H1 (cell line): ENCODE data around the gene NEURL1. TPM values are rescaled to one million over a fixed set of nuclear protein-coding genes. Genes with fewer than 3 reads are reported as not detected.

Experiments used
- CTCF ChIA-PET: fragments of 300-600 bp; sonication (Branson Sonifier 250); formaldehyde crosslinking; loops from one replicate; lab custom pipeline; 2021; ENCODE audit not compliant: partially characterized antibody; lab: Charles Lee
- POLR2A ChIA-PET: fragments of 300-600 bp; sonication (Branson Sonifier 250); formaldehyde crosslinking; loops from one replicate; lab custom pipeline; 2021; ENCODE audit warnings: inconsistent platforms; ENCODE audit not compliant: partially characterized antibody; lab: Charles Lee
- DNase-seq, 2 experiments: peaks; one replicate each; pipeline versions ENCODE4 v3.0.0 to v3.0.0-alpha.2; 2010 to 2022; ENCODE audit warnings: low spot score in 2 of 2, low read depth in 1 of 2, mixed read lengths in 1 of 2
- FAIRE-seq: peaks from 2 replicates; lab custom pipeline; 2011; peaks lifted over from hg19 to GRCh38; lab: Jason Lieb, UNC
- H2AFZ ChIP-seq: 2 replicates; pipeline ENCODE4 v1.8.1; 2012; ENCODE audit warnings: low read length, inconsistent platforms
- H2AK5ac ChIP-seq: 2 replicates; pipeline ENCODE4 v1.6.1; 2013; ENCODE audit warnings: low read depth, low read length
- H2BK120ac ChIP-seq: replicated peaks from 2 replicates; pipeline ENCODE3; 2013; ENCODE audit warnings: low read depth, low read length, inconsistent platforms
- H2BK12ac ChIP-seq: 2 replicates; pipeline ENCODE4 v1.6.1; 2013; ENCODE audit warnings: low read depth, low read length
- H2BK15ac ChIP-seq: 2 replicates; pipeline ENCODE4 v1.6.1; 2013; ENCODE audit warnings: low read length
- H2BK20ac ChIP-seq: 2 replicates; pipeline ENCODE4 v1.6.1; 2013; ENCODE audit warnings: low read length
- H2BK5ac ChIP-seq: 2 replicates; pipeline ENCODE4 v1.6.1; 2013; ENCODE audit warnings: low read depth, low read length
- H3K14ac ChIP-seq: 2 replicates; pipeline ENCODE4 v1.6.1; 2013; ENCODE audit warnings: inconsistent platforms; ENCODE audit not compliant: insufficient read length
- H3K18ac ChIP-seq: 2 replicates; pipeline ENCODE4 v1.6.1; 2013; ENCODE audit warnings: low read length; ENCODE audit errors: extremely low read depth
- H3K23ac ChIP-seq: 2 replicates; pipeline ENCODE4 v1.6.1; 2013; ENCODE audit warnings: inconsistent platforms; ENCODE audit not compliant: insufficient read length
- H3K23me2 ChIP-seq: 2 replicates; pipeline ENCODE4 v1.6.1; 2013; ENCODE audit warnings: low read depth, low read length
- H3K27ac ChIP-seq: 2 replicates; pipeline ENCODE4 v1.6.1; 2011; ENCODE audit warnings: low read depth, low read length, inconsistent platforms
- H3K27me3 ChIP-seq, 4 experiments: replicated peaks in 1 of 4; 1 replicate in 1 of 4; 2 replicates in 3 of 4; pipeline versions ENCODE4 v1.6.1 to v1.8.1; 2011 to 2013; ENCODE audit warnings: low read length in 3 of 4, mild to moderate bottlenecking in 3 of 4, inconsistent platforms in 2 of 4, mixed read lengths in 2 of 4, moderate library complexity in 1 of 4; ENCODE audit not compliant: control insufficient read depth in 3 of 4, insufficient read depth in 3 of 4; ENCODE audit errors: extremely low read depth in 1 of 4
- H3K36me3 ChIP-seq, 4 experiments: 2 replicates each; pipeline versions ENCODE4 v1.6.1 to v1.8.1; 2011 to 2013; ENCODE audit warnings: mild to moderate bottlenecking in 4 of 4, low read length in 3 of 4, moderate library complexity in 2 of 4, control low read depth in 1 of 4, inconsistent platforms in 1 of 4; ENCODE audit not compliant: insufficient read depth in 4 of 4, control insufficient read depth in 2 of 4
- H3K4ac ChIP-seq: replicated peaks from 2 replicates; pipeline ENCODE3; 2013; ENCODE audit warnings: low read length, low read depth, mixed read lengths, inconsistent platforms; ENCODE audit not compliant: insufficient read length
- H3K4me1 ChIP-seq, 4 experiments: replicated peaks in 1 of 4; 1 replicate in 1 of 4; 2 replicates in 3 of 4; pipeline versions ENCODE4 v1.6.1 to v1.8.1; 2011 to 2013; ENCODE audit warnings: low read length in 3 of 4, inconsistent platforms in 2 of 4, mixed read lengths in 1 of 4; ENCODE audit not compliant: insufficient read depth in 4 of 4, control insufficient read depth in 3 of 4
- H3K4me2 ChIP-seq, 2 experiments: 2 replicates each; pipeline versions ENCODE4 v1.6.1 to v1.8.1; 2011 to 2013; ENCODE audit warnings: low read depth in 2 of 2, low read length in 2 of 2, control low read depth in 1 of 2, inconsistent platforms in 1 of 2, mild to moderate bottlenecking in 1 of 2; ENCODE audit not compliant: insufficient read depth in 1 of 2
- H3K4me3 ChIP-seq, 4 experiments: fragments of 200-600, 300-600 bp in 1 of 4; sonication (generic), shearing (Covaris generic), sonication (Bioruptor Twin) in 1 of 4; 2 replicates each; pipeline versions ENCODE4 v1.5.1 to v1.8.1; 2011 to 2016; ENCODE audit warnings: low read length in 4 of 4, low read depth in 3 of 4, control low read depth in 2 of 4, inconsistent platforms in 2 of 4, mild to moderate bottlenecking in 2 of 4, mixed read lengths in 1 of 4, moderate library complexity in 1 of 4; ENCODE audit not compliant: insufficient read depth in 2 of 4; ENCODE audit errors: extremely low read depth in 1 of 4
- H3K56ac ChIP-seq: replicated peaks from 2 replicates; pipeline ENCODE3; 2013; ENCODE audit warnings: low read depth, mild to moderate bottlenecking, mixed read lengths, low read length, inconsistent platforms; ENCODE audit not compliant: insufficient read length
- H3K79me1 ChIP-seq: 2 replicates; pipeline ENCODE4 v1.6.1; 2013; ENCODE audit warnings: low read depth, low read length, control low read depth
- H3K79me2 ChIP-seq, 2 experiments: 2 replicates each; pipeline versions ENCODE4 v1.6.1 to v1.8.1; 2012 to 2013; ENCODE audit warnings: low read length in 2 of 2, mild to moderate bottlenecking in 2 of 2, inconsistent platforms in 1 of 2; ENCODE audit not compliant: insufficient read depth in 2 of 2, control insufficient read depth in 1 of 2
- H3K9ac ChIP-seq, 4 experiments: replicated peaks in 1 of 4; 1 replicate in 1 of 4; 2 replicates in 3 of 4; pipeline versions ENCODE4 v1.6.1 to v1.8.1; 2011 to 2013; ENCODE audit warnings: low read depth in 3 of 4, low read length in 3 of 4, control low read depth in 2 of 4, mild to moderate bottlenecking in 2 of 4, moderate library complexity in 2 of 4, inconsistent platforms in 1 of 4; ENCODE audit errors: extremely low read depth in 1 of 4
- H3K9me3 ChIP-seq, 2 experiments: 2 replicates each; pipeline versions ENCODE4 v1.6.1 to v1.8.1; 2012 to 2013; ENCODE audit warnings: mild to moderate bottlenecking in 2 of 2, moderate library complexity in 2 of 2, control low read depth in 1 of 2, inconsistent platforms in 1 of 2, low read depth in 1 of 2, low read length in 1 of 2, mixed read lengths in 1 of 2; ENCODE audit not compliant: insufficient read depth in 2 of 2
- H4K20me1 ChIP-seq, 2 experiments: replicated peaks in 1 of 2; 2 replicates each; pipeline versions ENCODE3 to v1.8.1; 2011 to 2013; ENCODE audit warnings: inconsistent platforms in 2 of 2, low read length in 2 of 2, mild to moderate bottlenecking in 1 of 2; ENCODE audit not compliant: insufficient read depth in 2 of 2, control insufficient read depth in 1 of 2
- H4K5ac ChIP-seq: 2 replicates; pipeline ENCODE4 v1.6.1; 2013; ENCODE audit warnings: low read length, low read depth, mixed read lengths, inconsistent platforms; ENCODE audit not compliant: insufficient read length
- H4K8ac ChIP-seq: 2 replicates; pipeline ENCODE4 v1.8.0; 2013; ENCODE audit warnings: mild to moderate bottlenecking, moderate library complexity, low read length, inconsistent platforms; ENCODE audit not compliant: insufficient read depth; ENCODE audit errors: extremely low read depth
- H4K91ac ChIP-seq: replicated peaks from 2 replicates; pipeline ENCODE3; 2013; ENCODE audit warnings: low read length, mixed read lengths, inconsistent platforms; ENCODE audit not compliant: insufficient read length
- ATF2 ChIP-seq: IDR thresholded peaks from 2 replicates; pipeline ENCODE4 v1.6.1; 2012; ENCODE audit warnings: low read length, inconsistent platforms
- BACH1 ChIP-seq: IDR thresholded peaks from 2 replicates; pipeline ENCODE4 v1.6.1; 2012; ENCODE audit warnings: low read length, improper control_type of control experiment
- CHD1 ChIP-seq: IDR thresholded peaks from 2 replicates; pipeline ENCODE4 v1.6.1; 2012; ENCODE audit warnings: low read depth, low read length, improper control_type of control experiment
- CREB1 ChIP-seq: IDR thresholded peaks from 2 replicates; pipeline ENCODE4 v1.6.1; 2012; ENCODE audit warnings: inconsistent platforms
- CTBP2 ChIP-seq: IDR thresholded peaks from 2 replicates; pipeline ENCODE4 v1.7.0; 2011; ENCODE audit warnings: borderline replicate concordance, mild to moderate bottlenecking, moderate library complexity, mixed read lengths, low read length; ENCODE audit not compliant: insufficient read depth, insufficient read length
- EP300 ChIP-seq, 2 experiments: IDR thresholded peaks; 1 replicate in 1 of 2; 2 replicates in 1 of 2; pipeline ENCODE4 v1.6.1; 2011 to 2012; ENCODE audit warnings: low read depth in 2 of 2, low read length in 2 of 2, mild to moderate bottlenecking in 2 of 2, borderline replicate concordance in 1 of 2, inconsistent platforms in 1 of 2, moderate library complexity in 1 of 2
- KDM5A ChIP-seq: fragments of 200-600 bp; IDR thresholded peaks from 2 replicates; pipeline ENCODE4 v1.7.1; 2012; ENCODE audit warnings: mild to moderate bottlenecking, low read length, inconsistent platforms, mixed read lengths
- MAFK ChIP-seq: IDR thresholded peaks from 2 replicates; pipeline ENCODE4 v1.6.1; 2012; ENCODE audit warnings: low read depth, mild to moderate bottlenecking, improper control_type of control experiment, low read length
- POLR2AphosphoS5 ChIP-seq: IDR thresholded peaks from 2 replicates; pipeline ENCODE4 v1.6.1; 2011; ENCODE audit warnings: low read depth, low read length
- RAD21 ChIP-seq, 2 experiments: IDR thresholded peaks in 1 of 2; conservative IDR thresholded peaks in 1 of 2; 2 replicates each; pipeline ENCODE4 v1.6.1; 2011; ENCODE audit warnings: low read depth in 2 of 2, low read length in 2 of 2, improper control_type of control experiment in 1 of 2, inconsistent platforms in 1 of 2, mild to moderate bottlenecking in 1 of 2, moderate library complexity in 1 of 2
- SUZ12 ChIP-seq: fragments of 200-600 bp; sonication (generic); IDR thresholded peaks from 2 replicates; pipeline ENCODE4 v1.6.1; 2012; ENCODE audit warnings: mild to moderate bottlenecking, inconsistent platforms, low read length, moderate library complexity, mixed read lengths
- WGBS, 2 experiments: shearing (Covaris generic) in 1 of 2; methylation state at CpG; one replicate each; pipeline versions ENCODE4 v1.1.6 to v1.1.7; 2013 to 2015; ENCODE audit warnings: low lambda C conversion rate in 2 of 2, mixed read lengths in 2 of 2, inconsistent platforms in 1 of 2, low coverage in 1 of 2, missing lambda C conversion rate in 1 of 2; ENCODE audit not compliant: insufficient replicate concordance in 2 of 2, insufficient coverage in 1 of 2, insufficient read length in 1 of 2; ENCODE audit errors: extremely low coverage in 1 of 2, missing lambda C conversion rate in 1 of 2; 5-methylcytosine and 5-hydroxymethylcytosine counted together
- polyA plus RNA-seq, 7 experiments: library from polyadenylated mRNA; depleted of rRNA in 3 of 7; stranded (reverse) in 5 of 7; unstranded in 2 of 7; fragments of >200 nt in 5 of 7; fragments of 200-250 nt in 2 of 7; gene quantifications; 1 replicate in 5 of 7; 2 replicates in 1 of 7; 4 replicates in 1 of 7; pipeline versions ENCODE4 v1.2.1 to v1.2.3, GENCODE V29; 2011 to 2013; ENCODE audit warnings: missing spikeins in 2 of 7, mixed read lengths in 2 of 7
- total RNA-seq: library from RNA; stranded (reverse); fragmentation: NEBNext Ultra II Directional; extraction: Animal tissue kit (Norgen Biotek cat#: 25700); gene quantifications from 2 replicates; pipeline ENCODE4 v1.2.1, GENCODE V29; 2021

Gene NEURL1
- total and polyA plus RNA-seq, 2 of the 8 experiments (the other 6 are each of a cell fraction or from before 2014, with no cell fraction given): 0.54 to 0.58 TPM

- Histone ChIP-seq H3K23me2 (peaks cover 3% of the 10 kb centered on the region; the same call in 1 of the 2 replicates), H3K79me1 (no peaks in the 10 kb centered on the region), H2BK5ac (no peak overlapping the region), H2BK20ac (no peak overlapping the region), H4K5ac (no peak overlapping the region), H3K56ac (no peak overlapping the region), H3K36me3 (no peaks in the 10 kb centered on the region), H2BK12ac (no peak overlapping the region), H4K91ac (no peak overlapping the region), H3K27ac (no peak overlapping the region), H2AK5ac (no peak overlapping the region), H3K4me2 (no peak overlapping the region), H3K4me1 (peaks cover 0 to 12% (median 9%) of the 10 kb centered on the region in 4 experiments; a peak in 4 of 7 replicates), H4K20me1 (no peaks in the 10 kb centered on the region), H2BK120ac (no peak overlapping the region), H3K4me3 (no peak overlapping the region), H3K14ac (no peak overlapping the region), H3K9ac (no peak overlapping the region), H2BK15ac (no peak overlapping the region), H3K79me2 (no peaks in the 10 kb centered on the region), H4K8ac (no peak overlapping the region; the same call in 1 of the 2 replicates), H3K27me3 (no peaks in the 10 kb centered on the region; a peak in 2 of 7 replicates), H3K4ac (no peak overlapping the region), H3K23ac (no peak overlapping the region), H2AFZ (no peak overlapping the region), H3K18ac (no peak overlapping the region), H3K9me3 (no peaks in the 10 kb centered on the region)
- DNase-seq (no peak), FAIRE-seq (no peak)
- POLR2A ChIA-PET: no interaction called here
- CTCF ChIA-PET: interaction anchor here (0.9 to 6.0 kb wide), 4 partner anchors 15 to 107 kb away, joined by 3 to 39 read pairs (median 10); no protein-coding TSS in a partner anchor
- WGBS, 2 experiments: 95% methylated on average over 8 of the region's 8 CpGs; no CpG with 5 or more reads in 1 of the 2 experiments
- TF ChIP-seq CHD1 (no peak), BACH1 (no peak), MAFK (no peak), RAD21 (IDR thresholded peaks at IDR 0.05 in 1 of 2, conservative IDR thresholded peaks at IDR 0.05 in 1 of 2; ENCODE audit: low read depth in 2 of 2, low read length in 2 of 2) (no peak), SUZ12 (no peak), CTBP2 (no peak), CREB1 (no peak), EP300 (IDR thresholded peaks at IDR 0.05; ENCODE audit: borderline replicate concordance in 1 of 2, low read depth in 2 of 2, low read length in 2 of 2) (no peak), ATF2 (no peak), POLR2AphosphoS5 (no peak), KDM5A (no peak)
Measured at GRCh38 chr10:103457176-103457712, 36.3 kb upstream of the NEURL1 start.
